M059J (cell line): ENCODE results near the gene EZH2. TPM values are rescaled to one million over a fixed set of nuclear protein-coding genes. Genes with fewer than 3 reads are reported as not detected.
A peak's percentile ranks its signal among the peaks of the same experiment; 100 is the strongest.

Source experiments
- DNase-seq: peaks from one replicate; pipeline ENCODE4 v3.0.0-alpha.2; 2012; ENCODE audit warnings: low read depth
- total RNA-seq: library from RNA; depleted of rRNA; stranded (reverse); fragments of >200 nt; shearing (Covaris generic); gene quantifications from 2 replicates; pipeline ENCODE4 v1.2.3, GENCODE V29; 2014

EZH2 gene
- total RNA-seq, 1 experiment from 2014 or later: 37.1 TPM

GRCh38 chr7:148806187-148806586 is 77.9 kb downstream of the EZH2 start:
- DNase-seq: no peak

GRCh38 chr7:148804343-148805235 is 79.5 kb downstream of the EZH2 start:
- DNase-seq: no peak

- no peak for DNase-seq
Measured at GRCh38 chr7:148803094-148803493, 81.0 kb downstream of the EZH2 start.

- DNase-seq: no peak
Measured at GRCh38 chr7:148802101-148802493, 82.0 kb downstream of the EZH2 start.

GRCh38 chr7:148800677-148801076 is 83.4 kb downstream of the EZH2 start:
- no peak for DNase-seq

- DNase-seq: no peak
Measured at GRCh38 chr7:148799893-148800555, 84.1 kb downstream of the EZH2 start.

GRCh38 chr7:148796841-148797240 is 87.2 kb downstream of the EZH2 start:
- no peak for DNase-seq

GRCh38 chr7:148794476-148794875 is 89.6 kb downstream of the EZH2 start:
- no peak for DNase-seq

GRCh38 chr7:148793590-148793989 is 90.5 kb downstream of the EZH2 start:
- no peak for DNase-seq

GRCh38 chr7:148791546-148791945 is 92.5 kb downstream of the EZH2 start:
- DNase-seq: no peak

- DNase-seq: no peak
Measured at GRCh38 chr7:148790850-148791249, 93.2 kb downstream of the EZH2 start.

- DNase-seq: no peak
Measured at GRCh38 chr7:148790131-148790726, 93.9 kb downstream of the EZH2 start.

- DNase-seq: no peak
Measured at GRCh38 chr7:148789220-148789619, 94.9 kb downstream of the EZH2 start.

- DNase-seq: no peak
Measured at GRCh38 chr7:148787571-148788295, 96.4 kb downstream of the EZH2 start.

- DNase-seq: no peak
Measured at GRCh38 chr7:148783801-148784527, 100.1 kb downstream of the EZH2 start.

GRCh38 chr7:148782757-148783456 is 101.2 kb downstream of the EZH2 start:
- DNase-seq: no peak

- DNase-seq: no peak
Measured at GRCh38 chr7:148774471-148774870, 109.6 kb downstream of the EZH2 start.

GRCh38 chr7:148773334-148773733 is 110.8 kb downstream of the EZH2 start:
- no peak for DNase-seq

GRCh38 chr7:148772297-148773089 is 111.6 kb downstream of the EZH2 start:
- peak; percentile 97 for DNase-seq

GRCh38 chr7:148770004-148770403 is 114.1 kb downstream of the EZH2 start:
- no peak for DNase-seq
